ENCODE results near the gene CDK2AP2. TPM values are rescaled to one million over a fixed set of nuclear protein-coding genes. Genes with fewer than 3 reads are reported as not detected.
A peak's percentile ranks its signal among the peaks of the same experiment; 100 is the strongest.

The CDK2AP2 gene
- total and polyA plus RNA-seq, 2 of the 8 experiments (the other 6 are each of a cell fraction or from before 2014, with no cell fraction given), result 49.6 to 65.1 TPM

GRCh38 chr11:67508486-67509121 is 642 bp upstream of the CDK2AP2 start:
- Histone ChIP-seq H2AFZ (ENCODE audit: low read length) (0 out of 2 replicates have a peak overlapping the region, but pooled peaks have one; percentile 47), H4K20me1 (replicated peaks in 1 of 2; ENCODE audit: control insufficient read depth in 1 of 2, insufficient read depth in 2 of 2, low read length in 2 of 2) (peaks cover 3 to 10% of the 10 kb centered on the region in 2 experiments), H2AK5ac (ENCODE audit: low read depth, low read length) (no peak overlapping the region), H3K4ac (replicated peaks; ENCODE audit: insufficient read length, low read depth, low read length) (no peak overlapping the region), H4K91ac (replicated peaks; ENCODE audit: insufficient read length, low read length) (no peak overlapping the region), H3K9me3 (ENCODE audit: insufficient read depth in 2 of 2, low read depth in 1 of 2, low read length in 1 of 2) (no peaks in the 10 kb centered on the region), H3K23ac (ENCODE audit: insufficient read length) (no peak overlapping the region), H2BK20ac (ENCODE audit: low read length) (no peak overlapping the region), H2BK120ac (replicated peaks; ENCODE audit: low read depth, low read length) (no peak overlapping the region), H2BK5ac (ENCODE audit: low read depth, low read length) (peak overlapping the region; percentile 96), H3K27me3 (replicated peaks in 1 of 4; ENCODE audit: control insufficient read depth in 3 of 4, extremely low read depth in 1 of 4, insufficient read depth in 3 of 4, low read length in 3 of 4) (peaks cover 0 to 7% (median 3%) of the 10 kb centered on the region in 4 experiments; a peak in 3 of 7 replicates), H3K18ac (ENCODE audit: extremely low read depth, low read length) (peak overlapping the region; percentile 99), H2BK15ac (ENCODE audit: low read length) (no peak overlapping the region), H3K9ac (replicated peaks in 1 of 4; ENCODE audit: extremely low read depth in 1 of 4, low read depth in 3 of 4, low read length in 3 of 4) (peak overlapping the region; percentile 72 to 87 (median 80)), H2BK12ac (ENCODE audit: low read depth, low read length) (no peak overlapping the region), H3K4me3 (ENCODE audit: extremely low read depth in 1 of 4, insufficient read depth in 2 of 4, low read depth in 3 of 4, low read length in 4 of 4) (peak overlapping the region; percentile 74 to 89 (median 86)), H3K4me1 (replicated peaks in 1 of 4; ENCODE audit: control insufficient read depth in 3 of 4, insufficient read depth in 4 of 4, low read length in 3 of 4) (peaks cover 0 to 27% (median 10%) of the 10 kb centered on the region in 4 experiments; a peak in 6 of 7 replicates), H3K79me1 (ENCODE audit: low read depth, low read length) (no peaks in the 10 kb centered on the region), H3K36me3 (ENCODE audit: control insufficient read depth in 2 of 4, insufficient read depth in 4 of 4, low read length in 3 of 4) (no peaks in the 10 kb centered on the region), H3K14ac (ENCODE audit: insufficient read length) (no peak overlapping the region), H3K56ac (replicated peaks; ENCODE audit: insufficient read length, low read depth, low read length) (peak overlapping the region; percentile 85), H3K4me2 (ENCODE audit: insufficient read depth in 1 of 2, low read depth in 2 of 2, low read length in 2 of 2) (peak overlapping the region; percentile 66 to 83), H4K5ac (ENCODE audit: insufficient read length, low read depth, low read length) (peak overlapping the region; percentile 87), H4K8ac (ENCODE audit: extremely low read depth, insufficient read depth, low read length) (peak overlapping the region; percentile 96), H3K79me2 (ENCODE audit: control insufficient read depth in 1 of 2, insufficient read depth in 2 of 2, low read length in 2 of 2) (0 out of 4 replicates have a peak, but pooled peaks cover 0 to 8% of the 10 kb centered on the region in 2 experiments), H3K27ac (ENCODE audit: low read depth, low read length) (peak overlapping the region; percentile 88), H3K23me2 (ENCODE audit: low read depth, low read length) (peaks cover 21% of the 10 kb centered on the region)
- ChIA-PET POLR2A (ENCODE audit: partially characterized antibody) (no interaction called here), CTCF (ENCODE audit: partially characterized antibody) (no interaction called here)
- WGBS, 2 experiments (ENCODE audit: extremely low coverage in 1 of 2, insufficient coverage in 1 of 2, insufficient read length in 1 of 2, insufficient replicate concordance in 2 of 2, low coverage in 1 of 2, low lambda C conversion rate in 2 of 2, missing lambda C conversion rate in 1 of 2), result 4% methylated on average over 44 of the region's 57 CpGs; no CpG with 5 or more reads in 1 of the 2 experiments
- FAIRE-seq (no peak), DNase-seq (ENCODE audit: low read depth in 1 of 2, low spot score in 2 of 2) (peak; percentile 88 to 99)
- TF ChIP-seq SP1 (IDR thresholded peaks at IDR 0.05; ENCODE audit: low read depth, low read length) (no peak), ATF3 (IDR thresholded peaks at IDR 0.05; ENCODE audit: insufficient read depth, low read depth, low read length) (peak; percentile 75; the same call in 1 of the 2 replicates), BRCA1 (IDR thresholded peaks at IDR 0.05; ENCODE audit: low read depth, low read length) (peak; percentile 7; the same call in 1 of the 2 replicates), CHD1 (IDR thresholded peaks at IDR 0.05; ENCODE audit: low read depth, low read length) (no peak), GABPA (IDR thresholded peaks at IDR 0.05; ENCODE audit: borderline replicate concordance, insufficient read depth, low read length) (no peak), RFX5 (IDR thresholded peaks at IDR 0.05; ENCODE audit: borderline replicate concordance, low read depth, low read length) (no peak; the same call in 1 of the 2 replicates)
